Mammary epithelial cell (primary cell): ENCODE measurements around the gene OXSM.

Experiments
- EZH2 ChIP-seq: IDR thresholded peaks from 2 replicates; pipeline ENCODE4 v1.6.1; 2012; ENCODE audit warnings: low read length, inconsistent platforms, borderline replicate concordance
- TF ChIP-seq, protein P1 (sequence below), 2 donors: IDR thresholded peaks in 1 of 2; conservative IDR thresholded peaks in 1 of 2; 2 replicates each; pipeline ENCODE4 v1.5.1; 2011 to 2012; ENCODE audit warnings: inconsistent platforms in 2 of 2, low read length in 2 of 2, mild to moderate bottlenecking in 2 of 2, control low read depth in 1 of 2, low read depth in 1 of 2; ENCODE audit not compliant: insufficient read depth in 1 of 2; ENCODE audit errors: extremely low read depth in 1 of 2

- TF ChIP-seq, protein P1, sequence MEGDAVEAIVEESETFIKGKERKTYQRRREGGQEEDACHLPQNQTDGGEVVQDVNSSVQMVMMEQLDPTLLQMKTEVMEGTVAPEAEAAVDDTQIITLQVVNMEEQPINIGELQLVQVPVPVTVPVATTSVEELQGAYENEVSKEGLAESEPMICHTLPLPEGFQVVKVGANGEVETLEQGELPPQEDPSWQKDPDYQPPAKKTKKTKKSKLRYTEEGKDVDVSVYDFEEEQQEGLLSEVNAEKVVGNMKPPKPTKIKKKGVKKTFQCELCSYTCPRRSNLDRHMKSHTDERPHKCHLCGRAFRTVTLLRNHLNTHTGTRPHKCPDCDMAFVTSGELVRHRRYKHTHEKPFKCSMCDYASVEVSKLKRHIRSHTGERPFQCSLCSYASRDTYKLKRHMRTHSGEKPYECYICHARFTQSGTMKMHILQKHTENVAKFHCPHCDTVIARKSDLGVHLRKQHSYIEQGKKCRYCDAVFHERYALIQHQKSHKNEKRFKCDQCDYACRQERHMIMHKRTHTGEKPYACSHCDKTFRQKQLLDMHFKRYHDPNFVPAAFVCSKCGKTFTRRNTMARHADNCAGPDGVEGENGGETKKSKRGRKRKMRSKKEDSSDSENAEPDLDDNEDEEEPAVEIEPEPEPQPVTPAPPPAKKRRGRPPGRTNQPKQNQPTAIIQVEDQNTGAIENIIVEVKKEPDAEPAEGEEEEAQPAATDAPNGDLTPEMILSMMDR (conservative IDR thresholded peaks at IDR 0.05 in 1 of 2, IDR thresholded peaks at IDR 0.05 in 1 of 2; ENCODE audit: extremely low read depth in 1 of 2, insufficient read depth in 1 of 2, low read depth in 1 of 2, low read length in 2 of 2) = peak; percentile 36 to 53
- no peak for TF ChIP-seq EZH2
These were observed 41.7 kb downstream of the OXSM start for GRCh38 chr3:25831578-25831977.
